ENCODE measurements around the gene BMP5.

- TF ChIP-seq, protein P1, sequence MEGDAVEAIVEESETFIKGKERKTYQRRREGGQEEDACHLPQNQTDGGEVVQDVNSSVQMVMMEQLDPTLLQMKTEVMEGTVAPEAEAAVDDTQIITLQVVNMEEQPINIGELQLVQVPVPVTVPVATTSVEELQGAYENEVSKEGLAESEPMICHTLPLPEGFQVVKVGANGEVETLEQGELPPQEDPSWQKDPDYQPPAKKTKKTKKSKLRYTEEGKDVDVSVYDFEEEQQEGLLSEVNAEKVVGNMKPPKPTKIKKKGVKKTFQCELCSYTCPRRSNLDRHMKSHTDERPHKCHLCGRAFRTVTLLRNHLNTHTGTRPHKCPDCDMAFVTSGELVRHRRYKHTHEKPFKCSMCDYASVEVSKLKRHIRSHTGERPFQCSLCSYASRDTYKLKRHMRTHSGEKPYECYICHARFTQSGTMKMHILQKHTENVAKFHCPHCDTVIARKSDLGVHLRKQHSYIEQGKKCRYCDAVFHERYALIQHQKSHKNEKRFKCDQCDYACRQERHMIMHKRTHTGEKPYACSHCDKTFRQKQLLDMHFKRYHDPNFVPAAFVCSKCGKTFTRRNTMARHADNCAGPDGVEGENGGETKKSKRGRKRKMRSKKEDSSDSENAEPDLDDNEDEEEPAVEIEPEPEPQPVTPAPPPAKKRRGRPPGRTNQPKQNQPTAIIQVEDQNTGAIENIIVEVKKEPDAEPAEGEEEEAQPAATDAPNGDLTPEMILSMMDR (IDR thresholded peaks at IDR 0.05; ENCODE audit: low read depth, low read length, missing input control), result no peak
- TF ChIP-seq, protein P2, sequence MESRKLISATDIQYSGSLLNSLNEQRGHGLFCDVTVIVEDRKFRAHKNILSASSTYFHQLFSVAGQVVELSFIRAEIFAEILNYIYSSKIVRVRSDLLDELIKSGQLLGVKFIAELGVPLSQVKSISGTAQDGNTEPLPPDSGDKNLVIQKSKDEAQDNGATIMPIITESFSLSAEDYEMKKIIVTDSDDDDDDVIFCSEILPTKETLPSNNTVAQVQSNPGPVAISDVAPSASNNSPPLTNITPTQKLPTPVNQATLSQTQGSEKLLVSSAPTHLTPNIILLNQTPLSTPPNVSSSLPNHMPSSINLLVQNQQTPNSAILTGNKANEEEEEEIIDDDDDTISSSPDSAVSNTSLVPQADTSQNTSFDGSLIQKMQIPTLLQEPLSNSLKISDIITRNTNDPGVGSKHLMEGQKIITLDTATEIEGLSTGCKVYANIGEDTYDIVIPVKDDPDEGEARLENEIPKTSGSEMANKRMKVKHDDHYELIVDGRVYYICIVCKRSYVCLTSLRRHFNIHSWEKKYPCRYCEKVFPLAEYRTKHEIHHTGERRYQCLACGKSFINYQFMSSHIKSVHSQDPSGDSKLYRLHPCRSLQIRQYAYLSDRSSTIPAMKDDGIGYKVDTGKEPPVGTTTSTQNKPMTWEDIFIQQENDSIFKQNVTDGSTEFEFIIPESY (IDR thresholded peaks at IDR 0.05), result no peak
- TF ChIP-seq MAX (IDR thresholded peaks at IDR 0.05) (no peak), RAD21 (IDR thresholded peaks at IDR 0.05) (no peak), TAF1 (conservative IDR thresholded peaks at IDR 0.05) (no peak), GABPA (IDR thresholded peaks at IDR 0.05 in 1 of 2, conservative IDR thresholded peaks at IDR 0.05 in 1 of 2) (no peak), HNF4A (conservative IDR thresholded peaks at IDR 0.05) (no peak)
Measured at GRCh38 chr6:55748880-55749279, 126.5 kb downstream of the BMP5 start.

Data from liver (tissue), 3 donors.